ENCODE results near the gene WNT9B. TPM values are rescaled to one million over a fixed set of nuclear protein-coding genes. Genes with fewer than 3 reads are reported as not detected.

Gene WNT9B
- total and polyA plus RNA-seq, 2 of the 13 experiments (the other 11 are each of a cell fraction or from before 2014, with no cell fraction given) = not detected

GRCh38 chr17:46848534-46848933, 2.8 kb upstream of the WNT9B start:
- no TSS peak for BruUV-seq (replicated peaks)
- CTCF ChIA-PET (ENCODE audit: low intra/inter-chr PET ratio, low total read pairs) = no interaction called here

GRCh38 chr17:46850688-46851028, 725 bp upstream of the WNT9B start:
- Histone ChIP-seq H3K36me3 (replicated peaks in 1 of 2; ENCODE audit: control insufficient read depth in 1 of 2, insufficient read depth in 2 of 2, low read length in 2 of 2) (no peaks in the 10 kb centered on the region), H3K9me3 (ENCODE audit: low read length) (no peaks in the 10 kb centered on the region), H3K9ac (ENCODE audit: insufficient read depth, low read depth, low read length) (no peak overlapping the region), H3K79me2 (ENCODE audit: insufficient read depth, low read length) (no peaks in the 10 kb centered on the region), H4K20me1 (ENCODE audit: insufficient read depth, low read length) (no peaks in the 10 kb centered on the region), H3K4me1 (ENCODE audit: insufficient read depth, low read length) (peaks cover 45% of the 10 kb centered on the region), H3K4me3 (replicated peaks in 1 of 3; ENCODE audit: insufficient read depth in 1 of 3, low read depth in 2 of 3, low read length in 3 of 3) (peak overlapping the region in 1 of 3 experiments; percentile 59; a peak in 2 of 6 replicates), H3K4me2 (ENCODE audit: low read depth, low read length) (peak overlapping the region; percentile 68), H3K27me3 (ENCODE audit: control insufficient read depth in 1 of 2, insufficient read depth in 2 of 2, low read length in 2 of 2) (peaks cover 2 to 36% of the 10 kb centered on the region in 2 experiments; a peak in 3 of 5 replicates), H2AFZ (ENCODE audit: low read length) (no peak overlapping the region), H3K27ac (ENCODE audit: extremely low read length, insufficient read depth, low read length) (no peak overlapping the region)
- intact Hi-C loops (cut with micrococcal nuclease; ENCODE audit: unreplicated experiment) (no loop called here), in situ Hi-C loops (cut with HindIII; ENCODE audit: extremely low pct_ligation_motif_present, low pct_unique_long_range_greater_than_20kb) (loop anchor here (5.0 kb wide), 1 partner anchor 92 kb away; no protein-coding TSS in a partner anchor)
- ChIA-PET CTCF (ENCODE audit: low intra/inter-chr PET ratio, low total read pairs) (interaction anchor here (1.0 kb wide), 1 partner anchor 26 kb away, joined by 3 read pairs; no protein-coding TSS in a partner anchor), POLR2A (no interaction called here)
- WGBS (ENCODE audit: low lambda C conversion rate) = 30% methylated on average over 13 of the region's 13 CpGs
- no peak for FAIRE-seq
- no peak for TF ChIP-seq HIVEP1 (CRISPR knock-in tag; IDR thresholded peaks at IDR 0.05)
- no peak for TF ChIP-seq KLF11 (CRISPR knock-in tag; IDR thresholded peaks at IDR 0.05)
- no peak for TF ChIP-seq ZNF567 (CRISPR knock-in tag; IDR thresholded peaks at IDR 0.05; ENCODE audit: borderline replicate concordance)
- no peak for TF ChIP-seq TOPORS (CRISPR knock-in tag; IDR thresholded peaks at IDR 0.05)
- TF ChIP-seq GATA4 (IDR thresholded peaks at IDR 0.05; ENCODE audit: borderline replicate concordance, low read depth) = no peak
- no peak for TF ChIP-seq CCAR2 (optimal IDR thresholded peaks at IDR 0.05; ENCODE audit: low read depth, low read length)
- no peak for TF ChIP-seq ZNF724P (CRISPR knock-in tag; IDR thresholded peaks at IDR 0.05; ENCODE audit: borderline replicate concordance)
- no peak for TF ChIP-seq THYN1 (CRISPR knock-in tag; IDR thresholded peaks at IDR 0.05; ENCODE audit: borderline replicate concordance, low read depth)
- TF ChIP-seq MYC (CRISPR knock-in tag; IDR thresholded peaks at IDR 0.05; ENCODE audit: borderline replicate concordance) = no peak
- no peak for DNase-seq (ENCODE audit: low spot score)
- BruUV-seq (replicated peaks) = no TSS peak
- no peak for ATAC-seq

More at GRCh38 chr17:46848534-46848933, 2.8 kb upstream of the WNT9B start:
- FAIRE-seq = no peak
- Histone ChIP-seq H3K4me1 (ENCODE audit: insufficient read depth, low read length) (peaks cover 49% of the 10 kb centered on the region), H3K9me3 (ENCODE audit: low read length) (no peaks in the 10 kb centered on the region; the same call in 1 of the 2 replicates), H3K4me2 (ENCODE audit: low read depth, low read length) (no peak overlapping the region), H2AFZ (ENCODE audit: low read length) (no peak overlapping the region), H3K36me3 (replicated peaks in 1 of 2; ENCODE audit: control insufficient read depth in 1 of 2, insufficient read depth in 2 of 2, low read length in 2 of 2) (no peaks in the 10 kb centered on the region), H3K79me2 (ENCODE audit: insufficient read depth, low read length) (no peaks in the 10 kb centered on the region), H3K27me3 (ENCODE audit: control insufficient read depth in 1 of 2, insufficient read depth in 2 of 2, low read length in 2 of 2) (peaks cover 2 to 30% of the 10 kb centered on the region in 2 experiments; a peak in 4 of 5 replicates), H3K9ac (ENCODE audit: insufficient read depth, low read depth, low read length) (no peak overlapping the region), H3K27ac (ENCODE audit: extremely low read length, insufficient read depth, low read length) (no peak overlapping the region), H3K4me3 (replicated peaks in 1 of 3; ENCODE audit: insufficient read depth in 1 of 3, low read depth in 2 of 3, low read length in 3 of 3) (no peak overlapping the region), H4K20me1 (ENCODE audit: insufficient read depth, low read length) (no peaks in the 10 kb centered on the region)
- in situ Hi-C loops (cut with HindIII; ENCODE audit: extremely low pct_ligation_motif_present, low pct_unique_long_range_greater_than_20kb) (loop anchor here (25.0 kb wide), 1 partner anchor 836 kb away; no protein-coding TSS in a partner anchor), intact Hi-C loops (cut with micrococcal nuclease; ENCODE audit: unreplicated experiment) (no loop called here)
- TF ChIP-seq GPBP1L1 (CRISPR knock-in tag; IDR thresholded peaks at IDR 0.05) (no peak), ZNF629 (CRISPR knock-in tag; conservative IDR thresholded peaks at IDR 0.05) (0 out of 2 replicates have a peak, but pooled peaks have one; percentile 6)
- DNase-seq (ENCODE audit: low spot score) = no peak
- ATAC-seq = no peak
- 23% methylated on average over 6 of the region's 6 CpGs for WGBS (ENCODE audit: low lambda C conversion rate)
- POLR2A ChIA-PET = interaction anchor here (1.2 kb wide), 1 partner anchor 15 kb away, joined by 3 read pairs; no protein-coding TSS in a partner anchor
